ENCODE data around the gene PRPF6. TPM values are rescaled to one million over a fixed set of nuclear protein-coding genes. Genes with fewer than 3 reads are reported as not detected.
A peak's percentile ranks its signal among the peaks of the same experiment; 100 is the strongest.

The PRPF6 gene
- total and polyA plus RNA-seq, 2 of the 13 experiments (the other 11 are each of a cell fraction or from before 2014, with no cell fraction given), result 63.7 to 101 TPM

DNA sequence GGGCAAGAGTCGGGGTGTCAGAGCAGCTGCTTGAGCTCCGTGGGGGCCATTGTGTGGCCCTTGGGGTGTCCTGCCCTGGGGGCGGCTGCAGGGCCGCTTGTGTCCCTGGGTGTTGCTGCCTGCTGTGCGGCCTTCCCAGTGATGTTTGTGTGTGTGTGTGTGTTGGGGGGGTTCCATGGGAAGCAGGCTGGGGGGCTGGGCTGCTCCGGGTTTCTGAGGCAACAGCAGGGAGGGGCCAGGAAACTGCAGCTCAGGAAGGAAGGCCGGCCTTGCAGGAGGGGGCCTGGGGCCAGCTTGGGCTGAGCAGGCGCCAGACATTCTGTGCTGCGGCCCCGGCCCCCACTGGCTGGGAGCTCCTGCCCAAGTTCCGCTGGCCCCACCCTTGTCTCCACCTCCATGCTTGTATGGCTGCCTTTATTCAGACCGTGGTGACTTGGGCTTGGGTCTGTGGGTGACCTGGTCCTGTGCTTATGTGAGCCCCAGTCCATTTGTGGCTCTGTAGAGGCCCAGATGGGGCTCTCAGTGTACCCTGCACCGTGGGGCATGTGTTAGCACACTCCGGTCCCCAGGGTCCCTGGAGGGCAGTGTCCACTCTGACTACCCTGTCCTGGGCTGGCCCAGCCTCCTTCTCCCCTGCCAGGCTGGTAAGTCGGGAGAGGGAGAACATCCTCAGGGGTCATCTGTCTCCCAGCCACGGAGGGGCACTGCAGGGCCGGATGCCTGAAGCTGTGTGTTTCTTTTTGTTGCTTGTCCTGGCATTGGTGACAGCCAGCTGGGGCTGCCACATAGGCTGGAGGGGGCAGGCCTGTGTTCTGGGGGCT, 73.1 kb downstream of the PRPF6 start (continued):
- TF ChIP-seq, protein P1, sequence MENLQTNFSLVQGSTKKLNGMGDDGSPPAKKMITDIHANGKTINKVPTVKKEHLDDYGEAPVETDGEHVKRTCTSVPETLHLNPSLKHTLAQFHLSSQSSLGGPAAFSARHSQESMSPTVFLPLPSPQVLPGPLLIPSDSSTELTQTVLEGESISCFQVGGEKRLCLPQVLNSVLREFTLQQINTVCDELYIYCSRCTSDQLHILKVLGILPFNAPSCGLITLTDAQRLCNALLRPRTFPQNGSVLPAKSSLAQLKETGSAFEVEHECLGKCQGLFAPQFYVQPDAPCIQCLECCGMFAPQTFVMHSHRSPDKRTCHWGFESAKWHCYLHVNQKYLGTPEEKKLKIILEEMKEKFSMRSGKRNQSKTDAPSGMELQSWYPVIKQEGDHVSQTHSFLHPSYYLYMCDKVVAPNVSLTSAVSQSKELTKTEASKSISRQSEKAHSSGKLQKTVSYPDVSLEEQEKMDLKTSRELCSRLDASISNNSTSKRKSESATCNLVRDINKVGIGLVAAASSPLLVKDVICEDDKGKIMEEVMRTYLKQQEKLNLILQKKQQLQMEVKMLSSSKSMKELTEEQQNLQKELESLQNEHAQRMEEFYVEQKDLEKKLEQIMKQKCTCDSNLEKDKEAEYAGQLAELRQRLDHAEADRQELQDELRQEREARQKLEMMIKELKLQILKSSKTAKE (CRISPR knock-in tag; IDR thresholded peaks at IDR 0.05; ENCODE audit: borderline replicate concordance), result peak; percentile 50; the same call in 1 of the 2 replicates
- peak; percentile 85 for TF ChIP-seq HDAC2 (CRISPR knock-in tag; IDR thresholded peaks at IDR 0.05)
- TF ChIP-seq ZMYM3 (CRISPR knock-in tag; IDR thresholded peaks at IDR 0.05), result peak; percentile 57
- TF ChIP-seq HNF4A (CRISPR knock-in tag; IDR thresholded peaks at IDR 0.05), result peak; percentile 84
- TF ChIP-seq, protein P2, sequence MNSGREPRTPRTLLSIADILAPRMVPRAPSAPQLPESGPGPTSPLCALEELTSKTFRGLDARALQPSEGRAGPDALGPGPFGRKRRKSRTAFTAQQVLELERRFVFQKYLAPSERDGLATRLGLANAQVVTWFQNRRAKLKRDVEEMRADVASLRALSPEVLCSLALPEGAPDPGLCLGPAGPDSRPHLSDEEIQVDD (CRISPR knock-in tag; IDR thresholded peaks at IDR 0.05; ENCODE audit: borderline replicate concordance), result 0 out of 2 replicates have a peak, but pooled peaks have one; percentile 76
- TF ChIP-seq ZNF720 (CRISPR knock-in tag; IDR thresholded peaks at IDR 0.05), result 0 out of 2 replicates have a peak, but pooled peaks have one; percentile 47
- TF ChIP-seq PHB2 (IDR thresholded peaks at IDR 0.05; ENCODE audit: partially characterized antibody), result no peak
- TF ChIP-seq ZNF660 (CRISPR knock-in tag; IDR thresholded peaks at IDR 0.05; ENCODE audit: borderline replicate concordance, low read depth), result 0 out of 2 replicates have a peak, but pooled peaks have one; percentile 91
- TF ChIP-seq, protein P3, sequence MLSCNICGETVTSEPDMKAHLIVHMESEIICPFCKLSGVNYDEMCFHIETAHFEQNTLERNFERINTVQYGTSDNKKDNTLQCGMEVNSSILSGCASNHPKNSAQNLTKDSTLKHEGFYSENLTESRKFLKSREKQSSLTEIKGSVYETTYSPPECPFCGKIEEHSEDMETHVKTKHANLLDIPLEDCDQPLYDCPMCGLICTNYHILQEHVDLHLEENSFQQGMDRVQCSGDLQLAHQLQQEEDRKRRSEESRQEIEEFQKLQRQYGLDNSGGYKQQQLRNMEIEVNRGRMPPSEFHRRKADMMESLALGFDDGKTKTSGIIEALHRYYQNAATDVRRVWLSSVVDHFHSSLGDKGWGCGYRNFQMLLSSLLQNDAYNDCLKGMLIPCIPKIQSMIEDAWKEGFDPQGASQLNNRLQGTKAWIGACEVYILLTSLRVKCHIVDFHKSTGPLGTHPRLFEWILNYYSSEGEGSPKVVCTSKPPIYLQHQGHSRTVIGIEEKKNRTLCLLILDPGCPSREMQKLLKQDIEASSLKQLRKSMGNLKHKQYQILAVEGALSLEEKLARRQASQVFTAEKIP (CRISPR knock-in tag; IDR thresholded peaks at IDR 0.05; ENCODE audit: borderline replicate concordance), result no peak
- 0 out of 2 replicates have a peak, but pooled peaks have one; percentile 71 for TF ChIP-seq ATAD3A (CRISPR knock-in tag; IDR thresholded peaks at IDR 0.05)
- no peak for TF ChIP-seq ZNF354B (CRISPR knock-in tag; IDR thresholded peaks at IDR 0.05)
- TF ChIP-seq ZNF607 (CRISPR knock-in tag; IDR thresholded peaks at IDR 0.05; ENCODE audit: borderline replicate concordance), result peak; percentile 93; the same call in 1 of the 2 replicates
- peak; percentile 62 for TF ChIP-seq PITX1 (CRISPR knock-in tag; IDR thresholded peaks at IDR 0.05)
- TF ChIP-seq, protein P4, sequence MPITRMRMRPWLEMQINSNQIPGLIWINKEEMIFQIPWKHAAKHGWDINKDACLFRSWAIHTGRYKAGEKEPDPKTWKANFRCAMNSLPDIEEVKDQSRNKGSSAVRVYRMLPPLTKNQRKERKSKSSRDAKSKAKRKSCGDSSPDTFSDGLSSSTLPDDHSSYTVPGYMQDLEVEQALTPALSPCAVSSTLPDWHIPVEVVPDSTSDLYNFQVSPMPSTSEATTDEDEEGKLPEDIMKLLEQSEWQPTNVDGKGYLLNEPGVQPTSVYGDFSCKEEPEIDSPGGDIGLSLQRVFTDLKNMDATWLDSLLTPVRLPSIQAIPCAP (CRISPR knock-in tag; IDR thresholded peaks at IDR 0.05; ENCODE audit: low read depth), result no peak
- TF ChIP-seq, protein P5, sequence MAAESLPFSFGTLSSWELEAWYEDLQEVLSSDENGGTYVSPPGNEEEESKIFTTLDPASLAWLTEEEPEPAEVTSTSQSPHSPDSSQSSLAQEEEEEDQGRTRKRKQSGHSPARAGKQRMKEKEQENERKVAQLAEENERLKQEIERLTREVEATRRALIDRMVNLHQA (CRISPR knock-in tag; IDR thresholded peaks at IDR 0.05), result no peak
- peak; percentile 52; the same call in 1 of the 2 replicates for TF ChIP-seq ZNF572 (CRISPR knock-in tag; IDR thresholded peaks at IDR 0.05)
- TF ChIP-seq ZNF878 (CRISPR knock-in tag; IDR thresholded peaks at IDR 0.05), result no peak
- TF ChIP-seq ZNF549 (CRISPR knock-in tag; IDR thresholded peaks at IDR 0.05), result no peak
- TF ChIP-seq, protein P6, sequence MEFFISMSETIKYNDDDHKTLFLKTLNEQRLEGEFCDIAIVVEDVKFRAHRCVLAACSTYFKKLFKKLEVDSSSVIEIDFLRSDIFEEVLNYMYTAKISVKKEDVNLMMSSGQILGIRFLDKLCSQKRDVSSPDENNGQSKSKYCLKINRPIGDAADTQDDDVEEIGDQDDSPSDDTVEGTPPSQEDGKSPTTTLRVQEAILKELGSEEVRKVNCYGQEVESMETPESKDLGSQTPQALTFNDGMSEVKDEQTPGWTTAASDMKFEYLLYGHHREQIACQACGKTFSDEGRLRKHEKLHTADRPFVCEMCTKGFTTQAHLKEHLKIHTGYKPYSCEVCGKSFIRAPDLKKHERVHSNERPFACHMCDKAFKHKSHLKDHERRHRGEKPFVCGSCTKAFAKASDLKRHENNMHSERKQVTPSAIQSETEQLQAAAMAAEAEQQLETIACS (CRISPR knock-in tag; IDR thresholded peaks at IDR 0.05), result no peak
- no peak for TF ChIP-seq ZNF577 (CRISPR knock-in tag; IDR thresholded peaks at IDR 0.05; ENCODE audit: borderline replicate concordance, low read depth)
- no peak for TF ChIP-seq ZNF83 (CRISPR knock-in tag; IDR thresholded peaks at IDR 0.05; ENCODE audit: borderline replicate concordance)
- TF ChIP-seq STAG1 (CRISPR knock-in tag; IDR thresholded peaks at IDR 0.05), result peak; percentile 70
- no peak for TF ChIP-seq ZNF75D (CRISPR knock-in tag; IDR thresholded peaks at IDR 0.05; ENCODE audit: borderline replicate concordance)

Data from HepG2 (cell line).